ENCODE data around the gene ZNF81. TPM values are rescaled to one million over a fixed set of nuclear protein-coding genes. Genes with fewer than 3 reads are reported as not detected.
"Not testable (repeated sequence)": the region's sequence is repeated elsewhere in the genome, so short reads cannot be mapped to it uniquely, and the experiment has no call there.

Gene ZNF81
- total RNA-seq, 6 experiments from 2014 or later = 5.1 to 8.3 (median 6.2) TPM

DNA sequence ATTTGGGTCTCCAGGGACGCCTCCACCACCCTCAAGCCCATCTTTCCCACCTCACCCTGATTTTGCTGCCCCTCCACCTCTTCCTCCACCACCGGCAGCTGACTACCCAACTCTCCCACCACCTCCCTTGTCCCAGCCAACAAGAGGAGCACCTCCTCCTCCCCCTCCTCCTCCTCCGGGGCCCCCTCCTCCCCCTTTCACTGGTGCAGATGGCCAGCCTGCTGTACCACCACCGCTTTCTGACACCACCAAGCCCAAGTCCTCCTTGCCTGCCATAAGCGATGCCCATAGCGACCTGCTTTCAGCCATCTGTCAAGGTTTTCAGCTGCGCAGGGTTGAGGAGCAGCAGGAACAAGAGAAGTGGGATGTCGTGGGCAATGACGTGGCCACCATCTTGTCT lies 32.4 kb upstream of the ZNF81 start:
- no peak for DNase-seq

DNA sequence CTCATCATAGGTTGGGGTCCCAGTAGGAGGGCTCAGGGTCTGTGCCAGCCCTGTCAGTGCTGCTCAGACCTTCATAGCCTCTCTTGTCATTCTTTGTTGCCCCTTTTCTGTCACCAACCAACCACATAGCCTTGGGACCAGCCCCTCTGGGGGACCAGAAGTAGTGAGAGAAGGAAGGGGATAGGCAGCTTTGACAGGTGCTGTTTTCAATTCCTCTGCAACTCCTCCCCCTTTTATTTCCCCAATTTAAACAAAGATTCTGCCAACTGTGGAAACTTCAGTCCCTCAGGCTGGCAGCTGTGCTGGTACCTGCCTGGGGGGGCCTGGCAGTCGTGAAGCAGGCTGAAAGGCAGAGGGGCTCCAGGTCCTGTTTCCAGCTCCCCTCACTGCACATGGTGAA lies 30.9 kb upstream of the ZNF81 start:
- not testable (repeated sequence) for H3K27ac Mint-ChIP-seq; H3K4me1 Mint-ChIP-seq (ENCODE audit: low read depth); H3K9me3 Mint-ChIP-seq; DNase-seq; H3K36me3 Mint-ChIP-seq (ENCODE audit: low read depth); H3K4me3 Mint-ChIP-seq
- peaks cover 13% of the 10 kb centered on the region for H3K27me3 Mint-ChIP-seq (ENCODE audit: insufficient read depth)

More for the DNA sequence above, 32.4 kb upstream of the ZNF81 start:
- Mint-ChIP-seq H3K27ac (no peak overlapping the region), H3K9me3 (no peaks in the 10 kb centered on the region; the same call in 1 of the 2 replicates), H3K4me1 (ENCODE audit: low read depth) (no peaks in the 10 kb centered on the region), H3K4me3 (no peak overlapping the region), H3K36me3 (ENCODE audit: low read depth) (no peaks in the 10 kb centered on the region), H3K27me3 (ENCODE audit: insufficient read depth) (peaks cover 13% of the 10 kb centered on the region)
- TF ChIP-seq CTCF (IDR thresholded peaks at IDR 0.05) = no peak

- not testable (repeated sequence) for DNase-seq; H3K4me1 Mint-ChIP-seq (ENCODE audit: low read depth); H3K36me3 Mint-ChIP-seq (ENCODE audit: low read depth); H3K4me3 Mint-ChIP-seq; H3K27ac Mint-ChIP-seq; H3K9me3 Mint-ChIP-seq
- peaks cover 11% of the 10 kb centered on the region for H3K27me3 Mint-ChIP-seq (ENCODE audit: insufficient read depth)
Observed at GRCh38 chrX:47806415-47807271, 30.1 kb upstream of the ZNF81 start.

DNA sequence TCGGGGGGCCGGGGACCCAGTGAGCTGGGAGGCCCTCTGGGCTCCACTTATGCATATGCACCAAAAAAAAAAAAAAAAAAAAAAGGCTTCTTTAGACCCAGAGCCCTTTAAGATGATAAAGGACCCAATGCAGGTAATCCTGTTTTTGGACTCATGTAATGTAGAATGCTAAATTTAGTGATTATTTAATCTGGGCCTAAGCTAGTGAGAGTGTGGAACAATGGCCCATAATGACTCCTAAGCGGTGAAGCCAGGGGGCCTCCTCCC lies 29.5 kb upstream of the ZNF81 start:
- H3K27ac Mint-ChIP-seq; DNase-seq; H3K4me1 Mint-ChIP-seq (ENCODE audit: low read depth); H3K36me3 Mint-ChIP-seq (ENCODE audit: low read depth); H3K27me3 Mint-ChIP-seq (ENCODE audit: insufficient read depth); H3K9me3 Mint-ChIP-seq; H3K4me3 Mint-ChIP-seq: not testable (repeated sequence)

DNA sequence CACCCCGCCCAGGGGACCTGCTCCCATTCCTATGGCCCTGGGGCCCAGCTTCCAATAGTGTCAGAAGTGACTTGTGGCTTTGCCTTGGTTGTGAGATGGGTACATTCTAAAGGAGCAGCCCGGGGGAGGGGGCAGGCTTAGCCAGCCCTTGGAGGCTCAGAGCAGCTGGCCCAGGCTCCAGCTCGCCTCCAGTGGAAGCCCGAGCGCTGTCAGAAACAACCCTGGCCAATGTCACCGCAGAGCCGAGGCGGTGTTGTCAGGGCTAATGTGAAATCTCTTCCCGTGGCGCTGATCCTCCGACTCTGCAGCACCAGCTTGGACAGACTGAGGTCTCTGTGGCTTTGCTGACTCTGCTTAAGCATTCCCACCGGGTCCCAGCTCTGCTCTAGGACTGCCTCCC lies 29.2 kb upstream of the ZNF81 start:
- Mint-ChIP-seq H3K27me3 (ENCODE audit: insufficient read depth) (peaks cover 9% of the 10 kb centered on the region), H3K36me3 (ENCODE audit: low read depth) (no peaks in the 10 kb centered on the region), H3K4me1 (ENCODE audit: low read depth) (no peaks in the 10 kb centered on the region), H3K9me3 (no peaks in the 10 kb centered on the region), H3K4me3 (no peak overlapping the region), H3K27ac (no peak overlapping the region)
- DNase-seq = no peak
- no peak for TF ChIP-seq CTCF (IDR thresholded peaks at IDR 0.05)

GRCh38 chrX:47808904-47809788 lies 27.6 kb upstream of the ZNF81 start:
- Mint-ChIP-seq H3K27me3 (ENCODE audit: insufficient read depth) (peaks cover 5% of the 10 kb centered on the region), H3K9me3 (no peaks in the 10 kb centered on the region)
- TF ChIP-seq CTCF (IDR thresholded peaks at IDR 0.05) = no peak

GRCh38 chrX:47814851-47815250 lies 21.9 kb upstream of the ZNF81 start:
- no peak for DNase-seq
- Mint-ChIP-seq H3K27me3 (ENCODE audit: insufficient read depth) (peaks cover 3% of the 10 kb centered on the region; the same call in 1 of the 2 replicates), H3K36me3 (ENCODE audit: low read depth) (no peaks in the 10 kb centered on the region), H3K9me3 (peaks cover under 1% of the 10 kb centered on the region; the same call in 1 of the 2 replicates), H3K4me3 (no peak overlapping the region), H3K4me1 (ENCODE audit: low read depth) (peaks cover 10% of the 10 kb centered on the region), H3K27ac (no peak overlapping the region)
- no peak for TF ChIP-seq CTCF (IDR thresholded peaks at IDR 0.05)

More at GRCh38 chrX:47808904-47809788, 27.6 kb upstream of the ZNF81 start:
- Mint-ChIP-seq H3K4me3 (no peak overlapping the region), H3K36me3 (ENCODE audit: low read depth) (no peaks in the 10 kb centered on the region), H3K27ac (no peak overlapping the region), H3K4me1 (ENCODE audit: low read depth) (no peaks in the 10 kb centered on the region)
- DNase-seq = no peak
